ENCODE data around the gene TNFRSF19.

Gene TNFRSF19

GRCh38 chr13:23680845-23681669, 110.8 kb downstream of the TNFRSF19 start:
- no peak for DNase-seq

GRCh38 chr13:23683084-23683483, 112.9 kb downstream of the TNFRSF19 start:
- DNase-seq = no peak

DNA sequence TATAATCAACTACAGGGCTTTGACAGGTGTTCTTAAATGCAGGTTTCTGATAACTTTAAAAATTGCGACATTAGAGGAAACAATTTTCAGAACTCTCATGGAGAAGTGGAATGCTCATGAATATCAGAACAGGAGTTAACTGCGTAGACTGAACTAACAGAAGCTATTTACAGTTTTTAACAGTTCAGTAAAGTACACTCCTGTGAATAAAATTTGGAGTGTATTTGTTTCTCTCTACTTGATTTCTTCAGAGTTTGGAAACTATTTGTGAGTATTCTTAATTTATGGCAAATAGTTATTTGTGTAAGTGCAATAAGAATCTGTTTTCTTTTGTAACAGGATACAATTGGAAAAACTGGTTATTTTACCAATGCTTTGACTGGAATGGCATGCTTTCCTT, 114.4 kb downstream of the TNFRSF19 start:
- DNase-seq = no peak

- DNase-seq = no peak
Observed at GRCh38 chr13:23685416-23685815, 115.2 kb downstream of the TNFRSF19 start.

DNA sequence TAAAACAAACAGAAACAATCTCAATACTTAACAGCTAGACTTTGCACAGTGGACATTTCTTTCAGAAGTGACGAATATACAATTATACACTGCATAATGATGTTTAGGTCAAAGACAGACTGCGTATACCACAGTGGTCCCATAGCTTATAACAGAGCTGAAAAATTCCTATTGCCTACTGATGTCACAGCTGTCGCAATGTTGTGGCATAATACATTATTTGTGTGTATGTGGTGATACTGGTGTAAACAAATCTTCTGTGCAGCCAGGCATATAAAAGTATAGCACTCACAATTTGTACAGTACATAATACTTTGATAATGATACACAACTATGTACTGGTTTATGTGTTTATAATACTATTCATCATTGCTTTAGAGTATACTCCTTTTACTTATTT, 116.7 kb downstream of the TNFRSF19 start:
- no peak for DNase-seq

DNA sequence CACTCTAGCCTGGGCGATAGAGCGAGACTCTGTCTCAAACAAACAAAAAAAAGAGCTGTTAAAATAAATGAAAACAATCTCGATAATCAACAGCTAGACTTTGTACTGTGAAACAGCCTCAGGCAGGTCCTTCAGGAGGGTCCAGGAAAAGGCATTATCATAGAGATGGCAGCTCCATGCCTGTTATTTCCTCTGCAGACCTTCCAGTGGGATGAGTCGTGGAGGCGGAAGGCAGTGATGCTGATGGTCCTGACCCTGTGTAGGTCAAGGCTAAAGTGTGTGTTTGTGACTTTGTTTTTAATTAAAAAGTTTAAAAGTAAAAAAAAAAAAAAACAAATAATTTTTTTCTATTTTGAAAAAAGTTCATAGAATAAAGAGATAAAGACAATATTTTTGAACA, 117.4 kb downstream of the TNFRSF19 start:
- no peak for DNase-seq

DNA sequence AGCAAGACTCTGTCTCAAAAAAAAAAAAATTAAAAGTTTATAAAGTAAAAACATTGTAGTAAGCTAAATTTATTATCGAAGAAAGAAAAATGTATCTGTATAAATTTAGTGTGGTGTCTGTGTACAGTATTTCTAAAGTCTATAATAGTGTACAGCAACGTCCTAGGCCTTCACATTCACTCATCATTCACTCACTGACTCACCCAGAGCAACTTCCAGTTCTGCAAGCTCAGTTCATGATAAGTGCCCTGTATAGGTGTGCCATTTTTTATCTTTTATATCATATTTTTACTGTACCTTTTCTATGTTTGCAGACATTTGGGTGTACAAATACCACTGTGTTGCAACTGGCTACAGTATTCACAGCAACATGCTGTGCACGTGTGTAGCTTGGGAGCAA, 118.1 kb downstream of the TNFRSF19 start:
- DNase-seq = no peak

- DNase-seq = no peak
Observed at GRCh38 chr13:23690668-23691067, 120.5 kb downstream of the TNFRSF19 start.

GRCh38 chr13:23692816-23693215, 122.6 kb downstream of the TNFRSF19 start:
- DNase-seq = no peak

DNA sequence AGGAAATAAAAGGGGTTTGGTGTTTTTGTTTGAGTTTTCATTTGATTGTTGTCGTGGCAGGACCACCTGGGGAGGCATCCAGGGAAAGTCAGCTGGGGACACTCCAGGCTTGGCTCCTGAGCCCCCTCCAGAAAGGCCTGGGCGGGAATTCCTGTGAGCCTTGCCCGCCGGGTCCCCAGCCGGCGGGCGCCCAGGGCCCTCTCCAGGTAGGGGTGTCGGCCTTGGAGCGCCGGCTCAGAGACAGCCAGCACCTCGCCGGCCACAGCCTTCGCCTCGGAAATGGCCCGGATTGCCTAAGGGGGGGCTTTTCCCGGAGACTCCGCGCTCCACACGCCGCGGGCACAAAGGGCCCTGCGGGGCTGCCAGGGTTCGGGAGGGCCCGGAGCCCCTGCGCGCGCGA, 125.0 kb downstream of the TNFRSF19 start:
- DNase-seq = no peak

- no peak for DNase-seq
Observed at GRCh38 chr13:23695711-23696464, 125.7 kb downstream of the TNFRSF19 start.

DNA sequence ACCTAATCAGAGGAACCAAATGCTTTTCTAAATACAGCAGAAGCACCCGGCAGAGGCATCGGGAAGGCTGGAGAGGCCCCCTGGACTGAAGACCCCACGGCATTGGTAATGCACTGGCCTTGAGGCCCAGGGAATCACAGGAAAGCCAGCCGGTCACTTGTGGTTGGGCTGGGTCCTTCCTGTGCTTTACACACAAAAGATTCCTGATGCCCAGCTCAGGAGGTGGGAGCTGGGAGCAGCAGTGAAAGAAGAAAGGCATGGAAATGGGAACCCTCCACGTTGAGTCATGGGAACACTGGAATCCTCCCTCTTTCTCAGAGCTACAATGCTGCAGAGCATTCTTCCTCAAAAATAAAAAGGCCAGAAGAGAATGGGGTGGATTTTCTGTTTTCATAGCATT, 126.4 kb downstream of the TNFRSF19 start:
- no peak for DNase-seq

DNA sequence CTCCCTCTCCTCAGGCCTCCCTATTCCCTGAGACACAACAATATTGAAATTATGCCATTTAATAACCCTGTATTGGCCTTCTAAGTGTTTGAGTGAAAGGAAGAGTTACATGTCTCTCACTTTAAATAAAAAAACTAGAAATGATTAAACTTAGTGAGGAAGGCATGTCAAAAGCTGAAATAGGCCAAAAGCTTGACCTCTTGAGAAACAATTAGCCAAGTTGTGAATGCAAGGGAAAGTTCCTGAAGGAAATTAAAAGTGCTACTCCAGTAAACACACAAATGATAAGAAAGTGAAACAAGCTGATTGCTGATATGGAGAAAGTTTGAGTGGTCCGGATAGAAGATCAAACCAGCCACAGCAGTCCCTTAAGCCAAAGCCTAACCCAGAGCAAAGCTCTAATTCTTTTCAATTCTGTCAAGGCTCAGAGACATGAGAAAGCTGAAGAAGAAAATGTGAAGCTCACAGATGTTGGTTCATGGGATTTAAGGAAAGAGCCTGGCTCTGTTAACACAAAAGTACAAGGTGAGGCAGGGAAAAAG, 127.6 kb downstream of the TNFRSF19 start:
- no peak for DNase-seq

- DNase-seq = no peak
Observed at GRCh38 chr13:23699271-23699670, 129.1 kb downstream of the TNFRSF19 start.

DNA sequence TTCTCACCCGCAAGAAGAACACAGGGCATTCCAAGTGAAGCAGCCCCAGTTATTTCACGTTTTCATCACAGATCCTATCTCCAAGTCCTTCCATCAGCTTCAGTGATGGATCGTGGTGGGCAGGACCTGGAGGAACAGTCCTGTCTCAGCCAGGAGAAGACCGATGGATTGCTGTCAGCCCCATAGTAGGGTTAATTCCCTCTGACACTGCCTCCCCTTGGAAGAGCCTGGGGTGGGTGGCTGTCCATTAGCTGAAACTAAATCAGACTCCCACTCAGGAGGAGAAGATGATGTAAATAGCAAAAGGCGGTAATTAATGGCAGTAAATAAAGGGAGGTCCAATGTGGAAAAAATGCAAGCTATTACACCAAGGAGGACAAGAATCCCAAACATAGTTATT, 131.0 kb downstream of the TNFRSF19 start:
- no peak for DNase-seq

- DNase-seq = no peak
Observed at GRCh38 chr13:23701636-23702035, 131.4 kb downstream of the TNFRSF19 start.

DNA sequence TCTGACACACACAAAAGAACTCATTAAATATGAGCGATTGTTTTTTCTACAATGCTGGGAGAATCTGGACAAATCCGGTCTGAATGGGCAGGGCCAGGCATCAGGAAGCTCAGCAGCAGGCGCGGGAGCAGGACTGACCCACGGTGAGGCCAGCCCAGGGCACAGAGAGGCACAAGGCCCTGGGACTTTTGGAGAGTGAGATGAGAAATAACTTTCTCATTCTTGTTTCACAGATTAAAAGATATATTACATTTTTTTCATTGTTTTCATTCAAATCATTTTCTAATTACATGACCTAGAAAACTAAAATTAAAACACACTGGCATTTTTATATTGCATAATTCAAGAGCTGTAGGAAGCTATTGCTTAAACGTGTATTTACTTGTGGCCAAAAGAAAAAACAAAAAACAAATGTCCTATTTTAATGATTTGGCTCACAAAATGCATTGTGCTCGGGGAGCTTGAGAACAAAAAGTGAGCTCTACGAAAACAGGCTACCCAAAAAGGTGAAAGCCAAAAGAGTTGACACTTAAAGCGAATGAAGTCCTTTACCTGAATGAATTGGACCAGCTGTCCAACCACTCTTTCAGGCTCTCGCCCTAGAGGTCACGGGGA, 133.1 kb downstream of the TNFRSF19 start:
- DNase-seq = no peak

GRCh38 chr13:23705583-23705982, 135.4 kb downstream of the TNFRSF19 start:
- DNase-seq = no peak

DNA sequence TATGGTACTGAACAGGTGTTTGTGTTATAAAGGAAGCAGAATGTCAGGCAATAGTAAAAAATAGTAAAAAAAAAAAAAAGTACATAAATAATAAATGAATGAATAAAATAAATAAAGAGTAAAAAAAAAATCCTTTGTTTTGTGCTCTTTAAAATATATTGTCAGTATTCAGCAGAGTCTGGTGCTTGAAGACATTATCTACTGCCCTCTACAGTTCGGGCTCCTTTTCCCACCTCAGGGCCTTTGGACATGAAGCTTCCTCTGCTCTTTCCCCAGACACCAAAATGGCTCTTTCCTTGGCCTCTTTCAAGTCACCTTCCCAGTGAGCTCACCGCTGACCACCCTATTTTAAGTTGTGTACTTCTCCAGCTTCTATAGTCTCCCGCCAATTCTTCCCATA, 137.5 kb downstream of the TNFRSF19 start:
- DNase-seq = no peak

GRCh38 chr13:23709536-23709935, 139.3 kb downstream of the TNFRSF19 start:
- DNase-seq = no peak

GRCh38 chr13:23710366-23710765, 140.2 kb downstream of the TNFRSF19 start:
- no peak for DNase-seq

DNA sequence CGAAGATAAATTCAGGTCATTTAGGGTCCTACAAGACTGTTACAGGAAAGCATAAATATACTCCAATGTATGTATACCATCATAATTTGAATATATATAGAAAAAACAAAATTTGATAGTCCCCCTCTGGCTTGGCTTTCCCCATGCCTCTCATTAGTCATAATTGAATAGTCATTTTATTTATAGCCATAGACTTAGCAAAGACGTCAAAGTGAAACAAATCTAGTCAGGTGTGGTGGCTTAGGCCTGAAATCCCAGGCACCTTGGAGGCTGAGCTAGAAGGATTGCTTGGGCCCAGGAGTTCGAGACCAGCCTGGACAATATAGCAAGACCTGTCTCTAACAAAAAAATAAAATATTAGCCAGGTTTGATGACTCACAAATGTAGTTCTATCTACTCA, 141.1 kb downstream of the TNFRSF19 start:
- DNase-seq = no peak

All from anterior cingulate cortex (tissue), 58 donors.